Kidney (tissue), 14 donors: ENCODE results near the gene KRTAP10-5. TPM values are rescaled to one million over a fixed set of nuclear protein-coding genes. Genes with fewer than 3 reads are reported as not detected.

Source experiments
- DNase-seq, 5 donors: peaks; one replicate each; pipeline ENCODE4 v3.0.0-alpha.2; 2013 to 2020
- FAIRE-seq: peaks from 2 replicates; lab custom pipeline; 2012; peaks lifted over from hg19 to GRCh38; lab: Jason Lieb, UNC
- H3K27ac ChIP-seq, 2 donors: one replicate each; pipeline ENCODE4 v1.7.0; 2013; ENCODE audit warnings: low read depth in 2 of 2, low read length in 2 of 2, inconsistent platforms in 1 of 2
- H3K27me3 ChIP-seq: one replicate; pipeline ENCODE4 v1.7.1; 2013; ENCODE audit warnings: low read length, inconsistent platforms; ENCODE audit not compliant: control insufficient read depth, insufficient read depth
- H3K36me3 ChIP-seq, 3 donors: one replicate each; pipeline versions ENCODE4 v1.7.0 to v1.7.1; 2013; ENCODE audit warnings: low read length in 3 of 3, control low read depth in 1 of 3, inconsistent platforms in 1 of 3; ENCODE audit not compliant: insufficient read depth in 3 of 3, control insufficient read depth in 2 of 3
- H3K4me1 ChIP-seq, 3 donors: one replicate each; pipeline versions ENCODE4 v1.7.0 to v1.7.1; 2013; ENCODE audit warnings: low read length in 3 of 3, inconsistent platforms in 1 of 3, low read depth in 1 of 3; ENCODE audit not compliant: control insufficient read depth in 2 of 3, insufficient read depth in 2 of 3
- H3K4me3 ChIP-seq, 3 donors: one replicate each; pipeline versions ENCODE4 v1.7.0 to v1.8.1; 2013; ENCODE audit warnings: low read length in 3 of 3, control low read depth in 1 of 3, inconsistent platforms in 1 of 3
- H3K9ac ChIP-seq, 3 donors: one replicate each; pipeline versions ENCODE4 v1.7.0 to v1.7.1; 2013; ENCODE audit warnings: low read length in 3 of 3, control low read depth in 1 of 3, inconsistent platforms in 1 of 3
- H3K9me3 ChIP-seq, 3 donors: one replicate each; pipeline versions ENCODE4 v1.7.0 to v1.7.1; 2013; ENCODE audit warnings: low read length in 3 of 3, control low read depth in 1 of 3, inconsistent platforms in 1 of 3; ENCODE audit not compliant: control insufficient read depth in 2 of 3, insufficient read depth in 1 of 3
- intact Hi-C: fragments of 100-400 bp; cut with DNase I; formaldehyde crosslinking; loops from one replicate; pipeline ENCODE4 v1.11.1; 2022
- polyA plus RNA-seq: library from polyadenylated mRNA; stranded (reverse); fragments of 350-450 nt; fragmentation: Illumina TruSeq; extraction: RNeasy Lipid Tissue Mini Kit (QIAGEN cat#74804); gene quantifications from one replicate; pipeline ENCODE4 v1.2.3, GENCODE V29; 2014; ENCODE audit warnings: low read depth, low replicate concordance; ENCODE audit not compliant: insufficient read depth
- total RNA-seq: library from RNA; stranded (reverse); fragmentation: NEBNext Ultra II Directional; extraction: Animal tissue kit (Norgen Biotek cat#: 25700); gene quantifications from one replicate; pipeline ENCODE4 v1.2.1, GENCODE V29; 2021
- TF ChIP-seq, protein P1 (sequence below): IDR thresholded peaks from 3 replicates; pipeline ENCODE4 v1.5.1; 2012; ENCODE audit warnings: mild to moderate bottlenecking, moderate library complexity, borderline replicate concordance; ENCODE audit not compliant: insufficient read depth; ENCODE audit errors: extremely low read depth
- donor health status: control.
- donor health status: control.
- donor health status: control.
- donor health status: control.
- donor health status: control.
- donor health status: DM: yes; HTN: yes; CAD: no.
- donor health status: Normal renal cell carcinoma (clear cell type).

KRTAP10-5 gene
- total and polyA plus RNA-seq, 2 donors from 2014 or later, result not detected

DNA sequence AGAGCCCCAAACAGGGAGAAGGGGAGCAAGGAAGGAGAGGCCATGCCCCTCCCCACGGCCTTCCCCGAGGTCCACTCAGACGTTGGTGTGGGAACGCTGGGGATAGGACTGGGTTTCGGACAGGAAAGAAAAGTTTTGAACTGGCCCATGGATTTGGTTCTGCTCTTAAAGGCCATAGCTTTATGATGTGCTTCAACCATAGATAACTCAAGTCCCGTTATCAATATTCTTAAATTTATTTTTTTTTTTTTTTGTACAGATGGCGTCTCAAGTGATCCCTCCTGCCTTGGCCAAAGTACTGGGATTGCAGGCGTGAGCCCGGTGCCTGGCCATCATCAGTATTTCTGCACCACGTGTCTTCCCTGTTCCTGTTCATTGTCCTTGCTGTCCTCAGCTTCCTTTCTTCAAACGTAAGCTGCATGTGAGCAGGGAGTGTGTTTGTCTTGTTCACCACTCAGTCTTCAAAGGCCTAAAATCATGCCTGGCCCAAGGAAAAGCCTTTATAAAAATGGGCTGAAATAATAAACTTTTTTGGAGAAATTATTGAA, 39.6 kb downstream of the KRTAP10-5 start:
- Histone ChIP-seq H3K4me3 (no peak overlapping the region), H3K27me3 (no peaks in the 10 kb centered on the region), H3K9me3 (peaks cover 0 to 9% (median 0%) of the 10 kb centered on the region in 3 donors), H3K9ac (no peak overlapping the region), H3K27ac (no peak overlapping the region), H3K36me3 (no peaks in the 10 kb centered on the region), H3K4me1 (no peaks in the 10 kb centered on the region)
- FAIRE-seq (no peak), DNase-seq (no peak)
- TF ChIP-seq, protein P1, sequence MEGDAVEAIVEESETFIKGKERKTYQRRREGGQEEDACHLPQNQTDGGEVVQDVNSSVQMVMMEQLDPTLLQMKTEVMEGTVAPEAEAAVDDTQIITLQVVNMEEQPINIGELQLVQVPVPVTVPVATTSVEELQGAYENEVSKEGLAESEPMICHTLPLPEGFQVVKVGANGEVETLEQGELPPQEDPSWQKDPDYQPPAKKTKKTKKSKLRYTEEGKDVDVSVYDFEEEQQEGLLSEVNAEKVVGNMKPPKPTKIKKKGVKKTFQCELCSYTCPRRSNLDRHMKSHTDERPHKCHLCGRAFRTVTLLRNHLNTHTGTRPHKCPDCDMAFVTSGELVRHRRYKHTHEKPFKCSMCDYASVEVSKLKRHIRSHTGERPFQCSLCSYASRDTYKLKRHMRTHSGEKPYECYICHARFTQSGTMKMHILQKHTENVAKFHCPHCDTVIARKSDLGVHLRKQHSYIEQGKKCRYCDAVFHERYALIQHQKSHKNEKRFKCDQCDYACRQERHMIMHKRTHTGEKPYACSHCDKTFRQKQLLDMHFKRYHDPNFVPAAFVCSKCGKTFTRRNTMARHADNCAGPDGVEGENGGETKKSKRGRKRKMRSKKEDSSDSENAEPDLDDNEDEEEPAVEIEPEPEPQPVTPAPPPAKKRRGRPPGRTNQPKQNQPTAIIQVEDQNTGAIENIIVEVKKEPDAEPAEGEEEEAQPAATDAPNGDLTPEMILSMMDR, result no peak
- intact Hi-C loops, result no loop called here

DNA sequence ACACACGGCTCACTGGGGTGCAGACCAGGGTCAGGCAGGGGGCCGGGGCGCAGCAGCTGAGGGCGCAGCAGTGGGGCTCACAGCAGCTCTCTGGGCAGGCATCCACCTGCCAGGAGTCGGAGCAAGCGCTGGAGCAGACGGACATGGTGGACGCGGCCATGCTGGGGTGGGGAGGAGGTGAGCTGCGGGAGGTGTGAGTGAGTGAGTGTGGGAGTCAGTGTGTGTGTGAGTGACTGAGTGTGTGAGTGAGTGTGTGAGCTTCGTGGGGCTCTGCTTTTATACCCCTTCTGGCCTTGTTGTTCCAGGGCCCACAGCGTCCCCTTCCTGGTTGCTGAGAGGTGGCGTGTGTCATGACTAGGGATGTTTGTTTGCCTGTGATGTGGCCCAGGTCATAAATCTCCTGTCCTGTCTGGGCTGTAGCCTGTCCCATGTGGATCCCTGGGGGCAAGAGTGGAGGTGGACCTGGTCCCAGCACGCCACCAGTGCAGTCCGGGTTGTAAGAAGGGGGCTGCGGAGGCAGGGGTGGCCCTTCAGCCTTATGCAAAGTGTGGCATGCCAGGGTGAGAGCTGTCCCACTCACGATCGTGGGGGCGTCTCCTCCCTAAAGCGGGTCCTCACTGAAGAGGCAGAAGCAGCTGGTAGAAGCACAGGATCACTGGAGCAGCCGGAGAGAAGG, 40.3 kb downstream of the KRTAP10-5 start, which contains the start of gene KRTAP10-1:
Gene KRTAP10-1 (minus strand): TSS at position 205 of the 676 bp plus-strand sequence. CDS start 45 bp downstream, at position 160.
- intact Hi-C loops, result no loop called here
- Histone ChIP-seq H3K4me3 (no peak within 1 kb of the TSS), H3K9ac (no peak within 1 kb of the TSS), H3K36me3 (no peaks in the 10 kb centered on the region), H3K4me1 (no peaks in the 10 kb centered on the region), H3K27me3 (no peaks in the 10 kb centered on the region), H3K9me3 (peaks cover 0 to 9% (median 0%) of the 10 kb centered on the region in 3 donors), H3K27ac (no peak within 1 kb of the TSS)
- FAIRE-seq (no peak), DNase-seq (peak in 1 of 5 donors; percentile 29)
- TF ChIP-seq, protein P1, result no peak

GRCh38 chr21:44539046-44539445, 41.4 kb downstream of the KRTAP10-5 start:
- TF ChIP-seq, protein P1, result no peak
- H3K4me3 ChIP-seq, result no peak overlapping the region
- peaks cover 0 to 9% (median 0%) of the 10 kb centered on the region in 3 donors for H3K9me3 ChIP-seq
- H3K4me1 ChIP-seq, result no peaks in the 10 kb centered on the region
- intact Hi-C loops, result no loop called here
- H3K9ac ChIP-seq, result no peak overlapping the region
- no peaks in the 10 kb centered on the region for H3K27me3 ChIP-seq
- DNase-seq, result peak in 2 of 5 donors; percentile 28 to 66
- no peak overlapping the region for H3K27ac ChIP-seq
- no peak for FAIRE-seq
- H3K36me3 ChIP-seq, result no peaks in the 10 kb centered on the region
